Fibroblast of skin of left biceps (primary cell): ENCODE data around the gene TINAGL1.

Experiments used
- DNase-seq, 2 experiments: peaks; one replicate each; pipeline ENCODE4 v3.0.0-alpha.2; 2013; ENCODE audit warnings: low read depth in 2 of 2

The TINAGL1 gene

DNA sequence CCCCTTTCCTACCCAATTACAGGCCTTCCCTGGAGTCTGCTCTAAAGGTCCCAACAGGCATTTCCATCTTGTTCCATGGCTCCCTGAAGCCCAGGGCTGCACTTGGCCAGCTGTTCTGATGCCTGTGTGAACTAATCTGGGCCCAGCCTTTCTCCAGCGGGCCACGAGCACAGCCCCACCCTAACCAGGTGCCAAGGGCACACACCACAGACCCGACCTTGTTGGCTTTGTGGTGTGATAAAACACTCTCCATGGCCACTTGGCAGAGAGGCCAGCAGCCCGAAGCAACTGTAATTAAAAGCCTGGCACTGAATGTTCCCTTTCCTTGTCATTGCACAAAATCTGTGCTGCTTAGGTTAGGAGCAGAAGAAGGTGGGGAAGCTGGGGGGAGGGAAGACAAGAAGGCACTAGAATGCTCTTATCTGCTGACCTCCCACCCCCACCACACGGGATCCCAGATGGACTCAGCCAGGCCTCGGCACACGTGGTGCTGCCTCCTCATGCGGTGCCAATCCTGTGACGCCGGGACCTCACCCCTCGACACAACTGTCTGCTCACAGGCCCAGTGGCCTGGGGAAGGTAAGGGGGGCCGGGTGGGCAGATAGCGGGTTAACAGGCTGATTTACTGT, 51.1 kb downstream of the TINAGL1 start:
- DNase-seq: no peak

DNA sequence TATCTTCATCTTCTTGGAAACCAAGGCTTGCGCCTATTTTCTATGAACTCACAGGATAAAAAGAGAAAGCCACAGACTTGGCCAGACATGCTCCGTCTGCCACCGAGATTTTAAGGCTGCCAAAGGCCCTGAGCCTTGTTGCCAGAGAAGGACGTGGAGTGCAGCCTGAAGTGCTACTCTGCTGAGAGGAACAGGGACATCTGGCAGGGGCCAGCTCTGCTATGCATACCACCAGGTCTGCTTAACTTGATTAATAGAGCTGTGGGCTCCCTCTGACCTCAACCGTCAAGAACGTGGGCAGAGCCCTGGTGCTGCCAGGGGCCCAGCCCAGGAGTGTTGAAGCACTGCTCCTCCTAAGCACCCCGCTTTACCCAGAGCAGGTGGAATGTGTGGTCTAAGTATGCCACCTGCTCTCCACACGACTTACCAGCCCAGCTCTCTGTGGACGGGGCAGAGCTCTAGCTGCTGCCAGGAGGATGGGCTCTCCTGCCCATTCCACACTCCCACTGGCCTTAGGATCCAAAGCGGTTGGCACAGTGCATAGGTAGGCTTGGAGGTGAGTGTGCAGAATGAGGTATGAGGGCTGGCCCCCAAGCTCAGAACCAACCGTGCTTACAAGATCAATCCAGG, 51.7 kb downstream of the TINAGL1 start:
- no peak for DNase-seq

DNA sequence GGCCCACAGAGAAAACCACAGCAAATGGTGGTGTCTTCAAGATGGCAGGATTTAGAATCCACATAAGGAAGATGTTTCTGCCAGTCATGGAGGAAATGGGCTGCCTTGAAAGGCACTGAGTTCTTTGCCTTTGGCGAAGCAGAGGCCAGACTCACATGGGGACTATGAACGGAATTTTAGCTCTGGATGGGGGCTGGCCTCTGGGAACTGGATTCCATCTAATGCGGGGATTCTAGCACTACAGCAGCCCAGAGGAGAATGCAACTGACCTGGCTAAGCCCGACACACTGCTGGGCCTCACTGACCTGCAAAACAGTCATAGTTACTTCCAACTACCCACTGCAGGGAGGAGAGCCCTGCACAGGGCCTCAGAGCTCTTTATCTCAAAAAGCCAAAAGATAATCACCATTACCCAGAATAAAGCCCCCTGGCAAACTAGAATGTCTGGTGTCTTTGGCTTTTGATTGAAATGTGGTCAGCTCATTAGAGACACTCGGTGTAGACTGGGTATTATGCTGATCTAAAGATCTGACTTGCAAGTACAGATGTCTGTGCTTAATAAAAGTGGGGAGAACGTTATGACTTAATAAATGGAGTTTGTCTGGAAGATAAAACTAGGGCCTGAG, 52.7 kb downstream of the TINAGL1 start:
- no peak for DNase-seq

DNA sequence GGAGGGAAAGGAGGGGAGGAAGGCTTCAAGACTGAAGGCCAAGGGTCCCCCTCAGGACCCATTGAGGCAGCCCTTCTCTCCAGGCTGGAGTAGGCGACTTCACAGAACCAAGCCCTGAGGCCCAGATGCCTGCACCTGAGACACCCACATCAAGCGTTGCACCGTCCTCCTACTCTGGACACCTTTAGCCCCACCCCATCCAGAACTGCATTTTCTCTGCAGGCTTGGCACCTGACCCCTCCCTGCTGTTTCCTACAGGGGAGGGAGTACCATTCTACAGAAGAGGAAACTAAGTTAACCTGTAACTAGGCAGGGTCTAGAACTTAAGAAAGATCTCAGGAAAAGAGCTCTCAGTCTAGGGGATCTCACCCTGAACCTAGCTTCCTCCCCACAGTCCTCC, 56.3 kb downstream of the TINAGL1 start:
- no peak for DNase-seq

DNA sequence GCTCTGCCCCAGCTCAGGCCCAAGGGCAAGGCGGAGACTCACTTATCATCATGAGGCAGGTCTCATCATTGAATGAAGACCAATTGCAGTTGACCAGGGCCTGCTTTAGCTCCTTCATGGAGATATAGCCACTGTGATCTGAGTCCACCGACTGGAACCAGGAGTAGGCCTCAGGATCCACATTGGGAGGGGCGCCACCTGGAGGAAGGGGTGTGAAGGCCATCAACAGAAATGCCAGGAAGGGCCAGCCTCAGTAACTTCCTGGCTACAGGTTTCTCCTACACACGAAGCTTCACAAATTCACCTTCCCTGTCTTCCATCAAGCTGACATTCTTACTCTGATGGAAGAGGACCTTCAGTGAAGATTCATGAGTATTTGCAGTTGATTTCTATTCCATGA, 56.8 kb downstream of the TINAGL1 start:
- no peak for DNase-seq
